CD4-positive, alpha-beta T cell (primary cell): ENCODE results near the gene SHISA9. TPM values are rescaled to one million over a fixed set of nuclear protein-coding genes. Genes with fewer than 3 reads are reported as not detected.

ENCODE experiments used
- ATAC-seq: fragments of 200-7000 bp; cut with Tn5 transposase; one replicate; pipeline ENCODE4 v1.10.0; 2022; ENCODE audit warnings: mild to moderate bottlenecking; ENCODE audit not compliant: poor library complexity
- CTCF ChIA-PET: fragments of 350-600 bp; sonication (Branson Sonifier 250); formaldehyde crosslinking; loops from one replicate; lab custom pipeline; 2021; ENCODE audit warnings: antibody characterized with exemption, inconsistent platforms; lab: Charles Lee
- POLR2A ChIA-PET: fragments of 350-600 bp; sonication (Branson Sonifier 250); formaldehyde crosslinking; loops from one replicate; lab custom pipeline; 2021; ENCODE audit warnings: antibody characterized with exemption, inconsistent platforms; lab: Charles Lee
- DNase-seq, 14 experiments: peaks; one replicate each; pipeline ENCODE4 v3.0.0-alpha.2; 2013 to 2020; ENCODE audit warnings: mixed read lengths in 2 of 14
- H3K27ac ChIP-seq, 2 donors: one replicate each; pipeline versions ENCODE4 v1.5.1 to v1.7.0; 2013; ENCODE audit warnings: low read length in 2 of 2, low read depth in 1 of 2, mild to moderate bottlenecking in 1 of 2
- H3K27me3 ChIP-seq, 2 experiments: 1 replicate in 1 of 2; 2 replicates in 1 of 2; pipeline versions ENCODE4 v1.6.1 to v1.7.0; 2013; ENCODE audit warnings: low read length in 2 of 2, control low read depth in 1 of 2, mild to moderate bottlenecking in 1 of 2, moderate library complexity in 1 of 2; ENCODE audit not compliant: insufficient read depth in 2 of 2, control insufficient read depth in 1 of 2
- H3K36me3 ChIP-seq: one replicate; pipeline ENCODE4 v1.6.1; 2013; ENCODE audit warnings: low read length, control low read depth; ENCODE audit not compliant: insufficient read depth
- H3K4me1 ChIP-seq: one replicate; pipeline ENCODE4 v1.6.1; 2013; ENCODE audit warnings: low read length, control low read depth; ENCODE audit not compliant: insufficient read depth
- H3K4me3 ChIP-seq: one replicate; pipeline ENCODE4 v1.5.1; 2013; ENCODE audit warnings: mild to moderate bottlenecking, low read length, moderate library complexity
- H3K9me3 ChIP-seq, 2 experiments: 1 replicate in 1 of 2; 2 replicates in 1 of 2; pipeline versions ENCODE4 v1.6.1 to v1.7.0; 2013; ENCODE audit warnings: low read length in 2 of 2, mild to moderate bottlenecking in 2 of 2, control low read depth in 1 of 2, moderate library complexity in 1 of 2; ENCODE audit not compliant: control insufficient read depth in 1 of 2, insufficient read depth in 1 of 2
- H3K27ac Mint-ChIP-seq: one replicate; pipeline ENCODE4 v1.8.0; 2020; ENCODE audit warnings: mixed read lengths
- H3K27me3 Mint-ChIP-seq: one replicate; pipeline ENCODE4 v1.8.0; 2021; ENCODE audit warnings: mixed read lengths
- H3K36me3 Mint-ChIP-seq: one replicate; pipeline ENCODE4 v1.8.0; 2021; ENCODE audit warnings: low read depth, mixed read lengths
- H3K4me1 Mint-ChIP-seq: one replicate; pipeline ENCODE4 v1.8.0; 2021; ENCODE audit warnings: low read depth, mixed read lengths
- H3K4me3 Mint-ChIP-seq: one replicate; pipeline ENCODE4 v1.8.0; 2020; ENCODE audit warnings: mild to moderate bottlenecking, mixed read lengths
- H3K9me3 Mint-ChIP-seq: one replicate; pipeline ENCODE4 v1.8.0; 2020; ENCODE audit warnings: mixed read lengths
- intact Hi-C, 2 experiments: fragments of 100-400 bp; cut with DNase I in 1 of 2; cut with micrococcal nuclease in 1 of 2; formaldehyde crosslinking; loops; one replicate each; pipeline versions ENCODE4 v1.15.1 to v1.9.0; 2023 to 2025; cut with DNase I, micrococcal nuclease
- total RNA-seq, 174 experiments: library from RNA in 2 of 174; stranded (reverse) in 2 of 174; gene quantifications; one replicate each; pipeline ENCODE4 v1.2.3 and lab custom pipeline; 2021 to 2026
- TF ChIP-seq, protein P1 (sequence below): fragments of 200-600 bp; IDR thresholded peaks from one replicate; pipeline ENCODE4 v1.8.0; 2022; ENCODE audit warnings: antibody characterized with exemption, mild to moderate bottlenecking

The SHISA9 gene
- total RNA-seq, 2 experiments from 2014 or later = not detected

DNA sequence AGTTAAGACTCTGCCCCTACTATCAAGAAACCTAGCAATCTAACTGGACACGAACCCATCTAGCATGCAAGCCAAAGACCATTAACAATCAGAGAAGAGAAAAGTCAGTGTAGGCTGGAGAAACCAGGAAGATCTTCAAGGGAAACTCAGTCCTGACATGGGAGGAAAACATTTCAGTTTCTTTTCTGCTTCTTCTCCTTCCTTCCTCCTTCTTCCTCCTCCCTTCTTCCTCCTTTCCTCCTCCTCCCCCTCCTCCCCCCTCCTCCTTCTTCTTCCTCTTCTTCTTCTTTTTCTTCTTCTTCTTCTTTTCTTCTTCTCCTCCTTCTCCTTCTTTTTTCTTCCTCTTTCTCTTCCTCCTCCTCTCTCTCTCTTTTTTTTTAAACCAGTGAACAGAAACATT, 29.6 kb upstream of the SHISA9 start:
- Mint-ChIP-seq H3K27me3 (peaks cover 18% of the 10 kb centered on the region), H3K9me3 (no peaks in the 10 kb centered on the region), H3K27ac (no peak overlapping the region), H3K4me3 (no peak overlapping the region), H3K4me1 (no peaks in the 10 kb centered on the region), H3K36me3 (no peaks in the 10 kb centered on the region)
- Histone ChIP-seq H3K4me3 (no peak overlapping the region), H3K4me1 (no peaks in the 10 kb centered on the region), H3K9me3 (peaks cover 0 to 5% of the 10 kb centered on the region in 2 experiments), H3K27ac (no peak overlapping the region), H3K36me3 (no peaks in the 10 kb centered on the region), H3K27me3 (peaks cover 0 to 3% of the 10 kb centered on the region in 2 experiments)
- CTCF ChIA-PET = no interaction called here
- DNase-seq (no peak), ATAC-seq (no peak)
- TF ChIP-seq, protein P1, sequence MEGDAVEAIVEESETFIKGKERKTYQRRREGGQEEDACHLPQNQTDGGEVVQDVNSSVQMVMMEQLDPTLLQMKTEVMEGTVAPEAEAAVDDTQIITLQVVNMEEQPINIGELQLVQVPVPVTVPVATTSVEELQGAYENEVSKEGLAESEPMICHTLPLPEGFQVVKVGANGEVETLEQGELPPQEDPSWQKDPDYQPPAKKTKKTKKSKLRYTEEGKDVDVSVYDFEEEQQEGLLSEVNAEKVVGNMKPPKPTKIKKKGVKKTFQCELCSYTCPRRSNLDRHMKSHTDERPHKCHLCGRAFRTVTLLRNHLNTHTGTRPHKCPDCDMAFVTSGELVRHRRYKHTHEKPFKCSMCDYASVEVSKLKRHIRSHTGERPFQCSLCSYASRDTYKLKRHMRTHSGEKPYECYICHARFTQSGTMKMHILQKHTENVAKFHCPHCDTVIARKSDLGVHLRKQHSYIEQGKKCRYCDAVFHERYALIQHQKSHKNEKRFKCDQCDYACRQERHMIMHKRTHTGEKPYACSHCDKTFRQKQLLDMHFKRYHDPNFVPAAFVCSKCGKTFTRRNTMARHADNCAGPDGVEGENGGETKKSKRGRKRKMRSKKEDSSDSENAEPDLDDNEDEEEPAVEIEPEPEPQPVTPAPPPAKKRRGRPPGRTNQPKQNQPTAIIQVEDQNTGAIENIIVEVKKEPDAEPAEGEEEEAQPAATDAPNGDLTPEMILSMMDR = no peak
- intact Hi-C loops = no loop called here
- POLR2A ChIA-PET = no interaction called here

DNA sequence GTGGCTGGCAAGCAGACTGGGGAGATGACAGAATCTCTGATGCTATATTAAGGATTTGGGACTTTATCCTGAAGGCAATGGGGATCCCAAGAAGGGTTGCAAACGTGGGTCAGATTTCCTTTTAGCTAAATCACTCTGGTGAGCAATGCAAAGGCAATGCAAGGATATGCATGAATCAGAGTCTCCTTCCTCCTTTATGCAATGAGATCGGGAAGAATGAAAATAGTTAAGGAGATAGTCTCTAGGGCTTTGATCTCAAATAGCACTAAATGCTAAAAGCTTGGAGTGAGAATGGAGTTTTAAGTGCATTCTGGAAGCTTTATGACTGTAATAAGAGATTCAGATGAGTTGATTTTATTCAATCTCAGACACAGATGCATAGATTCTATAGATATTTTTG, 27.2 kb upstream of the SHISA9 start:
- no peak for DNase-seq
- no peaks in the 10 kb centered on the region for H3K4me1 Mint-ChIP-seq
- Histone ChIP-seq H3K9me3 (peaks cover 0 to 5% of the 10 kb centered on the region in 2 experiments), H3K27me3 (peaks cover 0 to 3% of the 10 kb centered on the region in 2 experiments), H3K4me3 (no peak overlapping the region), H3K27ac (no peak overlapping the region), H3K4me1 (no peaks in the 10 kb centered on the region), H3K36me3 (no peaks in the 10 kb centered on the region)
- H3K4me3 Mint-ChIP-seq = no peak overlapping the region
- no peak for ATAC-seq
- ChIA-PET CTCF (interaction anchor here (1.0 kb wide), 1 partner anchor 90 kb away, joined by 3 read pairs; no protein-coding TSS in a partner anchor), POLR2A (no interaction called here)
- H3K9me3 Mint-ChIP-seq = no peaks in the 10 kb centered on the region
- no peaks in the 10 kb centered on the region for H3K36me3 Mint-ChIP-seq
- H3K27me3 Mint-ChIP-seq = peaks cover 26% of the 10 kb centered on the region
- TF ChIP-seq, protein P1 = no peak
- intact Hi-C loops = no loop called here
- H3K27ac Mint-ChIP-seq = no peak overlapping the region

DNA sequence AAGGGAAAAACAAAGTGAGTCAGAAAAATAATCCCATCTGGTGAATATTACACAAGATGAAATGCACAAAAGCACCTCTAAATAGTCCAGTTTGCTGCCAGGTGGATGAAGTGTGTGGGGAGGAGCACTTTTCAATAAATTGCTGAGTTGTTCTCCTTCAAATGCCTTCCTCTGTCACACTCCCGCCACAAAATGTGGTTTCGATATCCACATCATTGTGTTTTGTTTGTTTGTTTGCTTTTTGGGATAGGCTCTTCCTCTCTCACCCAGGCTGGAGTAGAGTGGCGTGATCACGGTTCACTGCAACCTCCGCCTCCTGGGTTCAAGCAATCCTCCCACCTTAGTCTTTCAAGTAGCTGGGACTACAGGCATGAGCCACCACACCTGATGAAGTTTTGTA, 24.6 kb upstream of the SHISA9 start:
- ATAC-seq = no peak

More for the DNA sequence above, 24.6 kb upstream of the SHISA9 start:
- H3K4me3 ChIP-seq = no peak overlapping the region
- TF ChIP-seq, protein P1 = no peak
- no peaks in the 10 kb centered on the region for H3K9me3 ChIP-seq
- ChIA-PET CTCF (interaction anchor here (0.7 kb wide), 1 partner anchor 532 kb away, joined by 3 read pairs; no protein-coding TSS in a partner anchor), POLR2A (no interaction called here)
- no peak overlapping the region for H3K4me3 Mint-ChIP-seq
- H3K27ac ChIP-seq = no peak overlapping the region
- no peak for DNase-seq
- no peaks in the 10 kb centered on the region for H3K36me3 Mint-ChIP-seq
- H3K27ac Mint-ChIP-seq = no peak overlapping the region
- no peaks in the 10 kb centered on the region for H3K36me3 ChIP-seq
- intact Hi-C loops = no loop called here
- H3K9me3 Mint-ChIP-seq = no peaks in the 10 kb centered on the region
- peaks cover 40% of the 10 kb centered on the region for H3K27me3 Mint-ChIP-seq
- no peaks in the 10 kb centered on the region for H3K4me1 ChIP-seq
- H3K27me3 ChIP-seq = peaks cover 0 to 3% of the 10 kb centered on the region in 2 experiments
- no peaks in the 10 kb centered on the region for H3K4me1 Mint-ChIP-seq
